HepG2 (cell line): ENCODE measurements around the gene HHIPL1. TPM values are rescaled to one million over a fixed set of nuclear protein-coding genes. Genes with fewer than 3 reads are reported as not detected.
A peak's percentile ranks its signal among the peaks of the same experiment; 100 is the strongest.

Source experiments
- ATF7-NPFF ChIP-seq: sonication (generic); formaldehyde crosslinking; IDR thresholded peaks from 2 replicates; pipeline ENCODE4 v1.8.1; 2023; ENCODE audit warnings: mild to moderate bottlenecking, low read depth, missing genetic modification reagents, moderate library complexity
- DPF2 ChIP-seq: sonication (generic); formaldehyde crosslinking; IDR thresholded peaks from 2 replicates; pipeline ENCODE4 v1.4.0; 2020; ENCODE audit warnings: mild to moderate bottlenecking, low read depth, missing genetic modification reagents, borderline replicate concordance
- DR1 ChIP-seq: sonication (generic); formaldehyde crosslinking; IDR thresholded peaks from 2 replicates; pipeline ENCODE4 v1.8.0; 2021; ENCODE audit warnings: mild to moderate bottlenecking, missing genetic modification reagents, inconsistent platforms
- JARID2 ChIP-seq: sonication (generic); formaldehyde crosslinking; IDR thresholded peaks from 2 replicates; pipeline ENCODE4 v1.8.1; 2023; ENCODE audit warnings: missing genetic modification reagents, inconsistent platforms; ENCODE audit not compliant: insufficient replicate concordance
- KMT2B ChIP-seq: IDR thresholded peaks from 2 replicates; pipeline ENCODE4 v1.6.1; 2016; ENCODE audit warnings: missing genetic modification reagents, missing compliant biosample characterization
- SATB2 ChIP-seq: sonication (generic); formaldehyde crosslinking; IDR thresholded peaks from 2 replicates; pipeline ENCODE4 v1.5.0; 2020; ENCODE audit warnings: missing genetic modification reagents
- SOX6 ChIP-seq, 2 experiments: fragments of 450-650 bp in 1 of 2; sonication (generic) in 1 of 2; formaldehyde crosslinking in 1 of 2; IDR thresholded peaks; 2 replicates each; pipeline versions ENCODE4 v1.4.0 to v1.6.1; 2017 to 2020; ENCODE audit warnings: antibody characterized with exemption in 1 of 2, mild to moderate bottlenecking in 1 of 2, missing genetic modification reagents in 1 of 2
- SRSF9 ChIP-seq: fragments of 200-400 bp; formaldehyde crosslinking; IDR thresholded peaks from 2 replicates; pipeline ENCODE4 v1.6.1; 2018; ENCODE audit warnings: borderline replicate concordance, mild to moderate bottlenecking, low read depth, low read length; ENCODE audit not compliant: insufficient read depth, poor library complexity, severe bottlenecking
- U2AF2 ChIP-seq: fragments of 200-400 bp; formaldehyde crosslinking; IDR thresholded peaks from 2 replicates; pipeline ENCODE4 v1.6.1; 2017; ENCODE audit warnings: low read depth, mild to moderate bottlenecking, low read length
- ZNF569 ChIP-seq: sonication (generic); formaldehyde crosslinking; IDR thresholded peaks from 2 replicates; pipeline ENCODE4 v1.5.0; 2020; ENCODE audit warnings: mild to moderate bottlenecking, missing genetic modification reagents, moderate library complexity, borderline replicate concordance
- polyA plus RNA-seq, 8 experiments: library from polyadenylated mRNA; depleted of rRNA in 3 of 8; stranded (reverse) in 7 of 8; unstranded in 1 of 8; fragments of >200 nt; fragmentation: Illumina TruSeq in 4 of 8; extraction: Trizol in 4 of 8; gene quantifications; 2 replicates each; pipeline versions ENCODE4 v1.2.1 to v1.2.3, GENCODE V29; 2011 to 2016; ENCODE audit warnings: low read depth in 4 of 8, missing spikeins in 1 of 8, mixed read lengths in 1 of 8; ENCODE audit not compliant: insufficient read depth in 1 of 8
- total RNA-seq, 5 experiments: library from RNA; depleted of rRNA; stranded (reverse); fragments of >200 nt; fragmentation: Illumina TruSeq; extraction: Trizol; gene quantifications; 2 replicates each; pipeline ENCODE4 v1.2.3, GENCODE V29; 2016; ENCODE audit warnings: low read depth in 1 of 5
- TF ChIP-seq, protein P1 (sequence below): IDR thresholded peaks from 2 replicates; pipeline ENCODE4 v1.6.1; 2016; ENCODE audit warnings: missing compliant biosample characterization, missing genetic modification reagents, borderline replicate concordance
- TF ChIP-seq, protein P2 (sequence below): sonication (generic); formaldehyde crosslinking; IDR thresholded peaks from 2 replicates; pipeline ENCODE4 v1.5.0; 2020; ENCODE audit warnings: mild to moderate bottlenecking, missing genetic modification reagents
- TF ChIP-seq, protein P3 (sequence below): sonication (generic); formaldehyde crosslinking; IDR thresholded peaks from 2 replicates; pipeline ENCODE4 v1.5.0; 2020; ENCODE audit warnings: mild to moderate bottlenecking, missing genetic modification reagents, moderate library complexity
- TF ChIP-seq, protein P4 (sequence below): sonication (generic); formaldehyde crosslinking; IDR thresholded peaks from 2 replicates; pipeline ENCODE4 v1.5.0; 2020; ENCODE audit warnings: mild to moderate bottlenecking, missing genetic modification reagents
- TF ChIP-seq, protein P5 (sequence below): sonication (generic); formaldehyde crosslinking; IDR thresholded peaks from 2 replicates; pipeline ENCODE4 v1.5.1; 2020; ENCODE audit warnings: mild to moderate bottlenecking, missing genetic modification reagents, moderate library complexity

The HHIPL1 gene
- total and polyA plus RNA-seq, 2 of the 13 experiments (the other 11 are each of a cell fraction or from before 2014, with no cell fraction given), result not detected

DNA sequence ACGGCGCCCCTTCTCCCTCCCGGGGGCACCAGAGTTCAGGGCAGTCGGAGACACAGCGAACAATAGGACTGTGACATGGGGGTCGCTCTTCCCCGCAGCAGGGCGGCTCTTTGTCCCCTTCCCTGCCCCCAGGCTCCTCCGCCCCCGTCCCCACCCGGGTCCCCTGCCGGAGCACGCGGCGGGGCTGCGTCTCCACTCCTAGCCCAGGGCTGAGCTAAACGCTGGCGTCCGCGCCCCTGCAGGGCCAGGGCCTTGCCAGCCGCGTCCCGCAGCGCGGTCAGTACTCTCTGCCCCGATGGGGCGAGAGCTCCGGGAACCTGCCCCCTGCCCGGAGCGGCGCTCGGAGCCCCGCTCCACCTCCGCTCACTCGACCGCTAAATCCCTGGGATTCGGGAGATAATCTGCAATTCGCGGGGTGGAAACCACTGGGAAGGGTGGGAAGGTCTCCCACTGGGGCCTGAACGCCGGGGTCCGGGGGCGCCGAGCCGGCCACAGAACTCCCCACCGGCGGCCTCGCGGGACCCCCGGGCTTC lies 40.1 kb upstream of the HHIPL1 start (continued):
- TF ChIP-seq, protein P1, sequence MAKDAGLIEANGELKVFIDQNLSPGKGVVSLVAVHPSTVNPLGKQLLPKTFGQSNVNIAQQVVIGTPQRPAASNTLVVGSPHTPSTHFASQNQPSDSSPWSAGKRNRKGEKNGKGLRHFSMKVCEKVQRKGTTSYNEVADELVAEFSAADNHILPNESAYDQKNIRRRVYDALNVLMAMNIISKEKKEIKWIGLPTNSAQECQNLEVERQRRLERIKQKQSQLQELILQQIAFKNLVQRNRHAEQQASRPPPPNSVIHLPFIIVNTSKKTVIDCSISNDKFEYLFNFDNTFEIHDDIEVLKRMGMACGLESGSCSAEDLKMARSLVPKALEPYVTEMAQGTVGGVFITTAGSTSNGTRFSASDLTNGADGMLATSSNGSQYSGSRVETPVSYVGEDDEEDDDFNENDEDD (CRISPR knock-in tag), result no peak
- no peak for TF ChIP-seq DR1 (CRISPR knock-in tag)
- no peak for TF ChIP-seq SOX6 (IDR thresholded peaks at IDR 0.05)
- 0 out of 2 replicates have a peak, but pooled peaks have one; percentile 20 for TF ChIP-seq SOX6 (CRISPR knock-in tag; IDR thresholded peaks at IDR 0.05)
- TF ChIP-seq ZNF569 (CRISPR knock-in tag), result no peak
- TF ChIP-seq, protein P2, sequence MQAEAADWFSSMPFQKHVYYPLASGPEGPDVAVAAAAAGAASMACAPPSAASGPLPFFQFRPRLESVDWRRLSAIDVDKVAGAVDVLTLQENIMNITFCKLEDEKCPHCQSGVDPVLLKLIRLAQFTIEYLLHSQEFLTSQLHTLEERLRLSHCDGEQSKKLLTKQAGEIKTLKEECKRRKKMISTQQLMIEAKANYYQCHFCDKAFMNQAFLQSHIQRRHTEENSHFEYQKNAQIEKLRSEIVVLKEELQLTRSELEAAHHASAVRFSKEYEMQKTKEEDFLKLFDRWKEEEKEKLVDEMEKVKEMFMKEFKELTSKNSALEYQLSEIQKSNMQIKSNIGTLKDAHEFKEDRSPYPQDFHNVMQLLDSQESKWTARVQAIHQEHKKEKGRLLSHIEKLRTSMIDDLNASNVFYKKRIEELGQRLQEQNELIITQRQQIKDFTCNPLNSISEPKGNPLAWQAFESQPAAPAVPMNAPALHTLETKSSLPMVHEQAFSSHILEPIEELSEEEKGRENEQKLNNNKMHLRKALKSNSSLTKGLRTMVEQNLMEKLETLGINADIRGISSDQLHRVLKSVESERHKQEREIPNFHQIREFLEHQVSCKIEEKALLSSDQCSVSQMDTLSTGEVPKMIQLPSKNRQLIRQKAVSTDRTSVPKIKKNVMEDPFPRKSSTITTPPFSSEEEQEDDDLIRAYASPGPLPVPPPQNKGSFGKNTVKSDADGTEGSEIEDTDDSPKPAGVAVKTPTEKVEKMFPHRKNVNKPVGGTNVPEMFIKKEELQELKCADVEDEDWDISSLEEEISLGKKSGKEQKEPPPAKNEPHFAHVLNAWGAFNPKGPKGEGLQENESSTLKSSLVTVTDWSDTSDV (CRISPR knock-in tag), result no peak
- TF ChIP-seq SRSF9, result no peak
- TF ChIP-seq KMT2B, result no peak
- no peak for TF ChIP-seq SATB2 (CRISPR knock-in tag)
- TF ChIP-seq, protein P3, sequence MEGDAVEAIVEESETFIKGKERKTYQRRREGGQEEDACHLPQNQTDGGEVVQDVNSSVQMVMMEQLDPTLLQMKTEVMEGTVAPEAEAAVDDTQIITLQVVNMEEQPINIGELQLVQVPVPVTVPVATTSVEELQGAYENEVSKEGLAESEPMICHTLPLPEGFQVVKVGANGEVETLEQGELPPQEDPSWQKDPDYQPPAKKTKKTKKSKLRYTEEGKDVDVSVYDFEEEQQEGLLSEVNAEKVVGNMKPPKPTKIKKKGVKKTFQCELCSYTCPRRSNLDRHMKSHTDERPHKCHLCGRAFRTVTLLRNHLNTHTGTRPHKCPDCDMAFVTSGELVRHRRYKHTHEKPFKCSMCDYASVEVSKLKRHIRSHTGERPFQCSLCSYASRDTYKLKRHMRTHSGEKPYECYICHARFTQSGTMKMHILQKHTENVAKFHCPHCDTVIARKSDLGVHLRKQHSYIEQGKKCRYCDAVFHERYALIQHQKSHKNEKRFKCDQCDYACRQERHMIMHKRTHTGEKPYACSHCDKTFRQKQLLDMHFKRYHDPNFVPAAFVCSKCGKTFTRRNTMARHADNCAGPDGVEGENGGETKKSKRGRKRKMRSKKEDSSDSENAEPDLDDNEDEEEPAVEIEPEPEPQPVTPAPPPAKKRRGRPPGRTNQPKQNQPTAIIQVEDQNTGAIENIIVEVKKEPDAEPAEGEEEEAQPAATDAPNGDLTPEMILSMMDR (CRISPR knock-in tag), result peak; percentile 14; the same call in 1 of the 2 replicates
- no peak for TF ChIP-seq JARID2 (CRISPR knock-in tag)
- no peak for TF ChIP-seq U2AF2
- no peak for TF ChIP-seq DPF2 (CRISPR knock-in tag)
- TF ChIP-seq, protein P4, sequence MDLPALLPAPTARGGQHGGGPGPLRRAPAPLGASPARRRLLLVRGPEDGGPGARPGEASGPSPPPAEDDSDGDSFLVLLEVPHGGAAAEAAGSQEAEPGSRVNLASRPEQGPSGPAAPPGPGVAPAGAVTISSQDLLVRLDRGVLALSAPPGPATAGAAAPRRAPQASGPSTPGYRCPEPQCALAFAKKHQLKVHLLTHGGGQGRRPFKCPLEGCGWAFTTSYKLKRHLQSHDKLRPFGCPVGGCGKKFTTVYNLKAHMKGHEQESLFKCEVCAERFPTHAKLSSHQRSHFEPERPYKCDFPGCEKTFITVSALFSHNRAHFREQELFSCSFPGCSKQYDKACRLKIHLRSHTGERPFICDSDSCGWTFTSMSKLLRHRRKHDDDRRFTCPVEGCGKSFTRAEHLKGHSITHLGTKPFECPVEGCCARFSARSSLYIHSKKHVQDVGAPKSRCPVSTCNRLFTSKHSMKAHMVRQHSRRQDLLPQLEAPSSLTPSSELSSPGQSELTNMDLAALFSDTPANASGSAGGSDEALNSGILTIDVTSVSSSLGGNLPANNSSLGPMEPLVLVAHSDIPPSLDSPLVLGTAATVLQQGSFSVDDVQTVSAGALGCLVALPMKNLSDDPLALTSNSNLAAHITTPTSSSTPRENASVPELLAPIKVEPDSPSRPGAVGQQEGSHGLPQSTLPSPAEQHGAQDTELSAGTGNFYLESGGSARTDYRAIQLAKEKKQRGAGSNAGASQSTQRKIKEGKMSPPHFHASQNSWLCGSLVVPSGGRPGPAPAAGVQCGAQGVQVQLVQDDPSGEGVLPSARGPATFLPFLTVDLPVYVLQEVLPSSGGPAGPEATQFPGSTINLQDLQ, result no peak
- TF ChIP-seq ATF7-NPFF, result no peak
- TF ChIP-seq, protein P5, sequence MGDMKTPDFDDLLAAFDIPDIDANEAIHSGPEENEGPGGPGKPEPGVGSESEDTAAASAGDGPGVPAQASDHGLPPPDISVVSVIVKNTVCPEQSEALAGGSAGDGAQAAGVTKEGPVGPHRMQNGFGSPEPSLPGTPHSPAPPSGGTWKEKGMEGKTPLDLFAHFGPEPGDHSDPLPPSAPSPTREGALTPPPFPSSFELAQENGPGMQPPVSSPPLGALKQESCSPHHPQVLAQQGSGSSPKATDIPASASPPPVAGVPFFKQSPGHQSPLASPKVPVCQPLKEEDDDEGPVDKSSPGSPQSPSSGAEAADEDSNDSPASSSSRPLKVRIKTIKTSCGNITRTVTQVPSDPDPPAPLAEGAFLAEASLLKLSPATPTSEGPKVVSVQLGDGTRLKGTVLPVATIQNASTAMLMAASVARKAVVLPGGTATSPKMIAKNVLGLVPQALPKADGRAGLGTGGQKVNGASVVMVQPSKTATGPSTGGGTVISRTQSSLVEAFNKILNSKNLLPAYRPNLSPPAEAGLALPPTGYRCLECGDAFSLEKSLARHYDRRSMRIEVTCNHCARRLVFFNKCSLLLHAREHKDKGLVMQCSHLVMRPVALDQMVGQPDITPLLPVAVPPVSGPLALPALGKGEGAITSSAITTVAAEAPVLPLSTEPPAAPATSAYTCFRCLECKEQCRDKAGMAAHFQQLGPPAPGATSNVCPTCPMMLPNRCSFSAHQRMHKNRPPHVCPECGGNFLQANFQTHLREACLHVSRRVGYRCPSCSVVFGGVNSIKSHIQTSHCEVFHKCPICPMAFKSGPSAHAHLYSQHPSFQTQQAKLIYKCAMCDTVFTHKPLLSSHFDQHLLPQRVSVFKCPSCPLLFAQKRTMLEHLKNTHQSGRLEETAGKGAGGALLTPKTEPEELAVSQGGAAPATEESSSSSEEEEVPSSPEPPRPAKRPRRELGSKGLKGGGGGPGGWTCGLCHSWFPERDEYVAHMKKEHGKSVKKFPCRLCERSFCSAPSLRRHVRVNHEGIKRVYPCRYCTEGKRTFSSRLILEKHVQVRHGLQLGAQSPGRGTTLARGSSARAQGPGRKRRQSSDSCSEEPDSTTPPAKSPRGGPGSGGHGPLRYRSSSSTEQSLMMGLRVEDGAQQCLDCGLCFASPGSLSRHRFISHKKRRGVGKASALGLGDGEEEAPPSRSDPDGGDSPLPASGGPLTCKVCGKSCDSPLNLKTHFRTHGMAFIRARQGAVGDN (CRISPR knock-in tag), result peak; percentile 59; the same call in 1 of the 2 replicates
